SU-DHL-6 (cell line): ENCODE data around the gene SMG7.

Source experiments
- CTCF ChIP-seq: fragments of 200-600 bp; sonication (generic); IDR thresholded peaks from one replicate; pipeline ENCODE4 v1.5.1; 2017; ENCODE audit warnings: antibody characterized with exemption, mild to moderate bottlenecking, low read length, moderate library complexity; ENCODE audit not compliant: insufficient read depth, poor library complexity, severe bottlenecking
- EZH2phosphoT487 ChIP-seq: fragments of 200-600 bp; sonication (generic), shearing (Covaris generic); conservative IDR thresholded peaks from 2 replicates; pipeline ENCODE4 v1.6.1; 2018; ENCODE audit warnings: mild to moderate bottlenecking, antibody characterized with exemption, low read length, moderate library complexity, mixed read lengths

DNA sequence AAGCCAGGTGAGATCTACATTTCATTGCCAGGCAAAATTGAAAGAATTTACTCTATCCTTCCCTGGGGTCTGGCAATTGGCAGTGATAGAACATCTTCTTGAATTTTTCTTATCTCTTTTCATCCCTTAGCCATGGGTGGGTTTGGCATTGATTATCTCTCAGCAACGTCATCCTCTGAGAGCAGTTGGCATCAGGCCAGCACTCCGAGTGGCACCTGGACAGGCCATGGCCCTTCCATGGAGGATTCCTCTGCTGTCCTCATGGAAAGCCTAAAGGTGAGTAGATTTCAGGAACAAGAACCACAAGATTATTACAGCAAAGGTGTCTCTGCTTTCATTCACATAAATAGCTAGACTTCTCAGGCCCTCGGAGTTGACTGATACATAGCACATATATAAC, 78.6 kb downstream of the SMG7 start:
- TF ChIP-seq CTCF (no peak), EZH2phosphoT487 (no peak)
